Neuronal stem cell (in vitro differentiated cells): ENCODE data around the gene ERH.

Source experiments
- DNase-seq: peaks from one replicate; pipeline ENCODE4 v3.0.0-alpha.2; 2013; ENCODE audit warnings: low spot score
- H2AFZ ChIP-seq: one replicate; pipeline ENCODE4 v1.6.1; 2013; ENCODE audit warnings: mild to moderate bottlenecking, low read length, inconsistent platforms
- H2AK5ac ChIP-seq: 2 replicates; pipeline ENCODE4 v1.6.1; 2013; ENCODE audit warnings: low read depth, mild to moderate bottlenecking, inconsistent platforms, low read length, moderate library complexity, mixed read lengths
- H2BK120ac ChIP-seq: 2 replicates; pipeline ENCODE4 v1.6.1; 2013; ENCODE audit warnings: low read depth, mild to moderate bottlenecking, inconsistent platforms, low read length, moderate library complexity, mixed read lengths
- H2BK12ac ChIP-seq: one replicate; pipeline ENCODE4 v1.6.1; 2013; ENCODE audit warnings: low read length, inconsistent platforms
- H2BK15ac ChIP-seq: 2 replicates; pipeline ENCODE4 v1.6.1; 2013; ENCODE audit warnings: mild to moderate bottlenecking, low read length, inconsistent platforms, mixed read lengths
- H2BK5ac ChIP-seq: one replicate; pipeline ENCODE4 v1.6.1; 2013; ENCODE audit warnings: inconsistent platforms, mild to moderate bottlenecking, low read length, moderate library complexity
- H3K14ac ChIP-seq: one replicate; pipeline ENCODE4 v1.6.1; 2013; ENCODE audit warnings: low read length, inconsistent platforms
- H3K18ac ChIP-seq: 2 replicates; pipeline ENCODE4 v1.6.1; 2013; ENCODE audit warnings: low read length, inconsistent platforms
- H3K23ac ChIP-seq: 2 replicates; pipeline ENCODE4 v1.6.1; 2013; ENCODE audit warnings: low read depth, mild to moderate bottlenecking, mixed read lengths, low read length, inconsistent platforms; ENCODE audit not compliant: poor library complexity
- H3K27ac ChIP-seq: replicated peaks from 3 replicates; pipeline ENCODE4 v1.5.1; 2013; ENCODE audit warnings: low read length, inconsistent platforms
- H3K27me3 ChIP-seq, 3 experiments: 2 replicates each; pipeline ENCODE4 v1.6.1; 2013; ENCODE audit warnings: low read length in 3 of 3, mild to moderate bottlenecking in 2 of 3, inconsistent platforms in 1 of 3, low read depth in 1 of 3, mixed read lengths in 1 of 3, moderate library complexity in 1 of 3; ENCODE audit not compliant: control insufficient read depth in 3 of 3, insufficient read depth in 3 of 3
- H3K36me3 ChIP-seq, 2 donors: replicated peaks in 1 of 2; 2 replicates each; pipeline ENCODE4 v1.6.1; 2013; ENCODE audit warnings: low read length in 2 of 2; ENCODE audit not compliant: control insufficient read depth in 2 of 2, insufficient read depth in 2 of 2
- H3K4ac ChIP-seq: 2 replicates; pipeline ENCODE4 v1.6.1; 2013; ENCODE audit warnings: inconsistent platforms, mild to moderate bottlenecking, low read length, moderate library complexity
- H3K4me1 ChIP-seq, 2 donors: 1 replicate in 1 of 2; 2 replicates in 1 of 2; pipeline ENCODE4 v1.6.1; 2013; ENCODE audit warnings: low read length in 2 of 2, low read depth in 1 of 2; ENCODE audit not compliant: control insufficient read depth in 2 of 2, insufficient read depth in 1 of 2
- H3K4me2 ChIP-seq: one replicate; pipeline ENCODE4 v1.6.1; 2013; ENCODE audit warnings: mild to moderate bottlenecking, low read length, inconsistent platforms; ENCODE audit not compliant: insufficient read depth, poor library complexity, severe bottlenecking
- H3K4me3 ChIP-seq, 2 donors: 2 replicates each; pipeline ENCODE4 v1.5.1; 2013; ENCODE audit warnings: low read length in 2 of 2, mild to moderate bottlenecking in 2 of 2, inconsistent platforms in 1 of 2, moderate library complexity in 1 of 2
- H3K79me1 ChIP-seq: one replicate; pipeline ENCODE4 v1.6.1; 2013; ENCODE audit warnings: low read depth, mild to moderate bottlenecking, inconsistent platforms, low read length, moderate library complexity
- H3K9ac ChIP-seq: one replicate; pipeline ENCODE4 v1.6.1; 2013; ENCODE audit warnings: mild to moderate bottlenecking, low read depth, low read length, inconsistent platforms; ENCODE audit not compliant: poor library complexity
- H3K9me3 ChIP-seq, 2 donors: replicated peaks in 1 of 2; 2 replicates each; pipeline versions ENCODE3 to v1.6.1; 2013; ENCODE audit warnings: low read length in 2 of 2, mild to moderate bottlenecking in 2 of 2, inconsistent platforms in 1 of 2, low read depth in 1 of 2, mixed read lengths in 1 of 2, moderate library complexity in 1 of 2; ENCODE audit not compliant: control insufficient read depth in 2 of 2, insufficient read depth in 1 of 2
- H4K8ac ChIP-seq: one replicate; pipeline ENCODE4 v1.6.1; 2013; ENCODE audit warnings: low read depth, mild to moderate bottlenecking, inconsistent platforms, low read length, moderate library complexity
- H4K91ac ChIP-seq: one replicate; pipeline ENCODE4 v1.6.1; 2013; ENCODE audit warnings: low read length, low read depth, mild to moderate bottlenecking, inconsistent platforms; ENCODE audit not compliant: poor library complexity
- WGBS, 2 donors: extraction: QIAGEN DNeasy Blood & Tissue Kit; methylation state at CpG; one replicate each; pipeline ENCODE4 v1.1.7; 2013; ENCODE audit warnings: missing lambda C conversion rate in 2 of 2, mixed read lengths in 1 of 2; ENCODE audit not compliant: insufficient read length in 2 of 2, insufficient replicate concordance in 1 of 2; ENCODE audit errors: extremely low coverage in 2 of 2; 5-methylcytosine and 5-hydroxymethylcytosine counted together

ERH gene

DNA sequence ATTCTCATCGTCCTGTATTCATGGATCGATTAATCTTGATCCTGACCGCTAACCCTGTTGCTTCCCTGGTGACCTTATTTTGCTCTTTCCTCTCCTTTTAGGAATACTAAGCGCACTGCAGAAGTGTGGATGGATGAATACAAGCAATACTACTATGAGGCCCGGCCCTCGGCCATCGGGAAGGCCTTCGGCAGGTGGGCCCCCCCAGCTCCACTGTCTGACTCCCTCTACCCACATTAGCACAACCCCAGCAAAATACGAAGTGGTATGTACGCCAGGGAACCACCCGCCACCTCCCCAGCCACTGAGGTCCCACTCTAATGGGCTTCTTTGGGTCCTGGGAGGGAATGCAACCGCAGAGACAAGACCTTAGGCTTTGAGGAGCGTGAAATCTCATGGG lies 58.7 kb downstream of the ERH start:
- H3K27ac ChIP-seq = no peak overlapping the region
- H3K36me3 ChIP-seq = peaks cover 0 to 46% of the 10 kb centered on the region in 2 donors
- no peak overlapping the region for H2AFZ ChIP-seq
- no peak overlapping the region for H3K18ac ChIP-seq
- no peak for DNase-seq
- H2AK5ac ChIP-seq = no peak overlapping the region
- peaks cover 0 to 4% of the 10 kb centered on the region in 2 donors for H3K4me1 ChIP-seq
- no peak overlapping the region for H2BK5ac ChIP-seq
- H3K27me3 ChIP-seq = no peaks in the 10 kb centered on the region
- H2BK12ac ChIP-seq = no peak overlapping the region
- no peak overlapping the region for H3K9ac ChIP-seq
- no peak overlapping the region for H2BK15ac ChIP-seq
- no peak overlapping the region for H2BK120ac ChIP-seq
- H3K4ac ChIP-seq = no peak overlapping the region
- no peak overlapping the region for H4K8ac ChIP-seq
- no peaks in the 10 kb centered on the region for H3K79me1 ChIP-seq
- H3K23ac ChIP-seq = no peak overlapping the region
- H3K14ac ChIP-seq = no peak overlapping the region
- WGBS, 2 donors = no CpG with 5 or more reads among the region's 13 CpGs
- no peak overlapping the region for H3K4me3 ChIP-seq
- H3K9me3 ChIP-seq = no peaks in the 10 kb centered on the region
- no peak overlapping the region for H3K4me2 ChIP-seq
- no peak overlapping the region for H4K91ac ChIP-seq

DNA sequence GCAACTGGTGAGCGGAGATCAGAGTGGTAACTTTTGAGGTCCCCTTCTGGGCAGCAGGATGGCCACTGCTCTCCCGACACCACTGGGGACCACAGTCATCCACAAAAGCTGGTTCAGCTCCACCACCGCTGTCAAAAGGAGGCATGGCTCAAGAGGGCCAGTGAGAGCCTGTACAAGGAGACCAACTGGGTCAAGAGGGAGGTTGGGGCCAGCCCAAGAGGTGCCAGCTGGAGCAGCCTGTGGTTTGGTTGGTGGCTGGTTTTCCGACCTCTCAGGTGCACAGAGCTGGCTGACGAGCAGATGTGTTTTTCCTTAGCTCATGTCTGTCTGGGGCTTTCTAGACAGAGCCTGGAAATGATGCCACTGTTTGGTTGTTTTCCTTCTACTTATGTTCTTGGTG lies 60.1 kb downstream of the ERH start:
- no peak overlapping the region for H3K4me2 ChIP-seq
- peaks cover 0 to 54% of the 10 kb centered on the region in 2 donors for H3K36me3 ChIP-seq
- H2BK15ac ChIP-seq = no peak overlapping the region
- no peak overlapping the region for H2BK12ac ChIP-seq
- H3K14ac ChIP-seq = peak overlapping the region; percentile 82
- no peak overlapping the region for H2BK120ac ChIP-seq
- H3K27me3 ChIP-seq = no peaks in the 10 kb centered on the region
- H3K4me1 ChIP-seq = peaks cover 0 to 4% of the 10 kb centered on the region in 2 donors
- no peak overlapping the region for H2AFZ ChIP-seq
- H3K9me3 ChIP-seq = no peaks in the 10 kb centered on the region
- no peak overlapping the region for H2AK5ac ChIP-seq
- no peak overlapping the region for H3K18ac ChIP-seq
- no peak overlapping the region for H3K27ac ChIP-seq
- peak overlapping the region; percentile 12 for H3K23ac ChIP-seq
- WGBS, 2 donors = no CpG with 5 or more reads among the region's 5 CpGs
- no peak overlapping the region for H3K4me3 ChIP-seq
- no peak overlapping the region for H4K91ac ChIP-seq
- H4K8ac ChIP-seq = no peak overlapping the region
- no peaks in the 10 kb centered on the region for H3K79me1 ChIP-seq
- DNase-seq = no peak
- no peak overlapping the region for H2BK5ac ChIP-seq
- H3K4ac ChIP-seq = no peak overlapping the region
- no peak overlapping the region for H3K9ac ChIP-seq

DNA sequence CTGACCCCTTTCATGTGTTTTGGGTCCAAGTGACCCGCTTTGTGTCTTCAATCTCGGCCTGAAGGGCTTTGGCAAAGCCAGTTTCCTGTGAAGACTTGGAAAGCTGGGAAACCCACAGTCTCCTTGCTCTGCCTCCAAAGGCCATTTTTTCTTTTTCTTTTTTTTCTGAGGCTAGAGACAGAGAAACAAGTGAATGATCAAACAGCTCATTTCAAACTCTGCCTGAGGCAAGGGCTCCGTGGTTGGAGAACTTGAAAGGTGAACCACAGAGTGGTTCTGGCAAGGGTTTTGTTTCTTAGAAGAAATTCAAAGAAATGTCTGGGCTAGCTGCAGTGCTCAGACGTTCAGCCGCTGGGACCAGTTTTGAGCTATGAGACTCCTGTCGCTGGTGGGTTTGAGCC lies 62.7 kb downstream of the ERH start:
- Histone ChIP-seq H4K91ac (no peak overlapping the region), H3K27ac (no peak overlapping the region), H3K27me3 (no peaks in the 10 kb centered on the region), H3K36me3 (peaks cover 0 to 42% of the 10 kb centered on the region in 2 donors), H3K79me1 (no peaks in the 10 kb centered on the region), H3K4me2 (no peak overlapping the region), H3K23ac (no peak overlapping the region), H4K8ac (no peak overlapping the region), H3K4me1 (peaks cover 0 to 4% of the 10 kb centered on the region in 2 donors), H3K4ac (no peak overlapping the region), H3K4me3 (no peak overlapping the region), H2BK15ac (no peak overlapping the region), H3K9me3 (no peaks in the 10 kb centered on the region), H2BK120ac (no peak overlapping the region), H2BK12ac (no peak overlapping the region), H3K18ac (no peak overlapping the region), H3K14ac (no peak overlapping the region), H2AK5ac (no peak overlapping the region), H3K9ac (no peak overlapping the region), H2AFZ (no peak overlapping the region), H2BK5ac (no peak overlapping the region)
- DNase-seq = no peak
- no CpG with 5 or more reads among the region's 6 CpGs for WGBS, 2 donors

GRCh38 chr14:69334576-69334975 lies 63.5 kb downstream of the ERH start:
- Histone ChIP-seq H3K27me3 (no peaks in the 10 kb centered on the region), H2BK15ac (no peak overlapping the region), H3K79me1 (no peaks in the 10 kb centered on the region), H3K36me3 (peaks cover 0 to 43% of the 10 kb centered on the region in 2 donors), H2BK120ac (no peak overlapping the region), H2AFZ (no peak overlapping the region), H3K4ac (no peak overlapping the region), H3K18ac (no peak overlapping the region), H4K91ac (no peak overlapping the region), H3K27ac (no peak overlapping the region), H3K4me1 (peaks cover 0 to 4% of the 10 kb centered on the region in 2 donors), H2BK12ac (no peak overlapping the region), H3K14ac (no peak overlapping the region), H3K9me3 (no peaks in the 10 kb centered on the region), H3K4me2 (no peak overlapping the region), H3K4me3 (no peak overlapping the region), H3K23ac (no peak overlapping the region), H3K9ac (no peak overlapping the region), H2BK5ac (no peak overlapping the region), H2AK5ac (no peak overlapping the region), H4K8ac (no peak overlapping the region)
- WGBS, 2 donors = no CpG with 5 or more reads among the region's 6 CpGs
- no peak for DNase-seq
